NCI-H1417 treated with DMSO at 0.1 percent for 48 hours (cell line): ENCODE measurements around the gene CACNA2D4.

Experiments
- DNase-seq: peaks from one replicate; lab custom pipeline; 2025; lab: John Stamatoyannopoulos, UW

Gene CACNA2D4

GRCh38 chr12:1917172-1918070 is 1.0 kb downstream of the CACNA2D4 start:
- no peak for DNase-seq

GRCh38 chr12:1916371-1917171 is 1.9 kb downstream of the CACNA2D4 start:
- no peak for DNase-seq

GRCh38 chr12:1915082-1915968 is 3.1 kb downstream of the CACNA2D4 start:
- no peak for DNase-seq

DNA sequence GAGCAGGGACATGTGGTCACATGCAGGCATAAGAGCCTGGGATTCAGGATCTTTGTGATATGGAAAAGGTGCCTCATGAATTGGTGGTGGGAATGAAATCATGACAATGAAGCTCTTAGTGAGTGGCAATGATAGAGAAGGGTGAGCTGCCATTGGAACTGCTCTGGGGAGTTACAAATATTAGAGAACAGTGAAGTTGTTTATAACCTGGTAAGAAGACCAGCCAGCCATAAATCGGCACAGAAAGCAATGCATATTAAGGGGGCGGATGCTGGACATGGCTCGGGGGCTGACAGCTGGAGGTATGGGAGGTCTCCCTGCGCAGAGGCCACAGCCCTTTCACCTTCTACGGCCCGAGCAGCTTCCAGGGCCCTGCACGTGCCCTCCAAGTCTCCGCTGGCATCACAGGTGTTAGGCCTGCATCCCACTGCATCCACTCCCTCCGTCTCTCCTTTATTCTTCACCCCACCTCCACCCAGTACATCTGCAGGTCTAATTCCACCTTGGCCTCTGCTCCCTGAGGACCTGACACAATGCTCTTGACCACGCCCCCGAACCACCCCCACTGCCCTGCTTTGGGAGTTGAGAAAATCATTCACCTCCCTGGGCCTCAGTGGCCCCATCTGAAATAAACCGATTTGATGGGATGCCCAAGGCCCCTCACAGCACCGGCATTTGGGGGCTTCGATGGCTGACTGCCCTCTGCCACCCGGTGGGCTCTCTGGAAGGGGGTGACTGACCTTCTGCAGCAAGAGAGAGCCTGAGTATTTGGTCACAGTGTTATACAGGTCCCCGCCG is 4.1 kb downstream of the CACNA2D4 start:
- DNase-seq: no peak

GRCh38 chr12:1913377-1914113 is 4.9 kb downstream of the CACNA2D4 start:
- DNase-seq: no peak

DNA sequence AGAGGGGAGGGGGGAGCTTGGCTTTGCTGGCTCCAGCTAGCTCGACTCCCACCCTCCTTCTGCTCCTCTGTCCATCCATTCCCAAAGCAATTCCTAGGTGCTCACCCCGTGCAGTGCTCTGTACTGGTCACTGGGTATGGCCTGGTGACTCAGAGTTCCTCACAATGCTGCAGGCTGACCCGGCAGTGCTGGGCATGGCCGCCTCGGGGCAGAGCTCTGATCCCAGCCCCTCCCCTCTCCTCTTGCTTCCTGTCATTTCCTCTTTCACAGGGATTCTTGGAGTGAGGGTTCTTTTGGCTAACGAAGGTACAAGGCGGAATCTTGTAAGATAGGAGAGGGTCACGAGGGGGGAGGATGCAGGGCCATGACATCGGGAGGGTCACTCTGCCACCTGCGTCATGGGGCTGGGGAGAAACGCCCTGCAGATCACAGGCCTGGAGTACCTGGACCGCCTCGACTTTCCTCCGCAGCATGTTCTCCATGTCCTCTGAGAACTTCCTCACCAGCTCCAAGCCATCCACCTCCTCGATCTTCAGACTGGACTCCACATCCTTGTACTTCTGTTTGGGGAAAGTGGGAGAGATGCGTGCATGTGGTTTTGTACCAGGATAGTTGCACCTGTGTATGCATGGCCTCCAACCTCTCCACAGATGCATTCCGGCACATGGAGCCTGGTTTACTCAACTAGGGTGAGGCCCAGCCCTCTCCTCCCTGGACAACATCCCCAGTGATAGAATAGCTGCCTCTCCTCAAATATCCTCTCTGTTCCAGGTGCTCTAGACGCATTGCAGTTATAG is 5.7 kb downstream of the CACNA2D4 start:
- no peak for DNase-seq

GRCh38 chr12:1911598-1912575 is 6.6 kb downstream of the CACNA2D4 start:
- peak; percentile 28 for DNase-seq

- DNase-seq: no peak
Measured at GRCh38 chr12:1910468-1910867, 8.0 kb downstream of the CACNA2D4 start.

DNA sequence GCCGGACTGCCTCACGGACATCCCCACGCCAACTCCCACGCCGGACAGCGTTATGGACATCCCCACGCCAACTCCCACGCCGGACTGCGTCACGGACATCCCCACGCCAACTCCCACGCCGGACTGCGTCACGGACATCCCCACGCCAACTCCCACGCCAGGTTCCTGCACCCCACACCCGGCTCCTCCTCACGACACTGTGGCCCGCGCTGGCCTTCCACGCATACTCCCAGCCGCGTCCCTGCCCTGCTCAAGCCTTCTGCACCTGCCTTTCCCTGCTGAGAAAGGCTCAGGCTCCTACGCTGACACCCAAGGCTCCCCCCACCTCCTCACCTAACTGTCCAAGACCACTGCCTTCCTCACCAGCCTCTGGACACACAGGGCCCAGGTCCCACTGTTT is 9.7 kb downstream of the CACNA2D4 start:
- DNase-seq: no peak

DNA sequence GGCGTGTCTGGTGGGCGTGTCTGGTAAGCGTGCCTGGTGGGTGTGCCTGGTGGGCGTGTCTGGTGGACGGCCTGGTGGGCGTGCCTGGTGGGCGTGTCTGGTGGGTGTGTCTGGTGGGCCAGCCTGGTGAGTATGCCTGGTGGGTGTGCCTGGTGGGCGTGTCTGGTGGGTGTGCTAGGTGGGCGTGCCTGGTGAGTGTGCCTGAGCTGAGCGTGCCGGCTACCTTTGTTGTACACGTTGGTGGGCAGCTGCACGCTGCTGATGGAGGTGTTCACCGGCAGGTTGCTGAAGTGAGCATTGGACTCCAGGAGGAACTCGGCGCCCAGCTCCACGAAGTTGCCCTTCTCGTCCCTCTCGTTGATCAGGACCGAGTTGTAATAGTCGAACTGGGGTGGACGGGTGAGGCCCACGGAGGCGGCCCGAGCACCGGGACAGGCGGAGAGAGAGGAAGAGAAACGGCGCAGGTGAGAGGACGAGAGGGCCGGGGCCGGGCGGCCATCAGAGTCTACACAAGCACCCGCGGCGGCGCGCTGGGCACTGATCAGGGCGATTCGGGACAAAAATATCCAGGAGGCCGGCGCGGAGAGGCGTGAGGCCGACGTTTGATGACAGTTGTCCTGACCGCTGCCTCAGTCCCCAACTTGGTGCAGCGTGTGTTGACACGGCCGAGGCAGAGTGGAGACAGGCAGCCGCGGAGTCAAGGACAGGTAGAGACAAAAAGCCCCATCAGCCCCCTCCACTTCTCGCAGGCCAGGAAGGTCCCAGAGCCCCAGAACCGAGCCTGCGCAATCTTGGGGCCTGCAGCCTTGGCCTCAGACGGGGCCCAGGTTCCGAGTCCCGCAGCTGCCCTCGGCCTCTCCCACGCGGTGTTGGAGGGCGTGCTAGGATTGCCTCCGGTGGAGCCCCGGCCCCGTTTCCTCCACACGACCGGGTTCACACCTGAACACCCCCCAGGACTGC is 10.5 kb downstream of the CACNA2D4 start:
- no peak for DNase-seq

- no peak for DNase-seq
Measured at GRCh38 chr12:1906579-1906978, 11.9 kb downstream of the CACNA2D4 start.

- no peak for DNase-seq
Measured at GRCh38 chr12:1904875-1905274, 13.6 kb downstream of the CACNA2D4 start.

- DNase-seq: no peak
Measured at GRCh38 chr12:1896964-1897363, 21.5 kb downstream of the CACNA2D4 start.

- no peak for DNase-seq
Measured at GRCh38 chr12:1890810-1891209, 27.6 kb downstream of the CACNA2D4 start.

GRCh38 chr12:1890119-1890703 is 28.2 kb downstream of the CACNA2D4 start:
- DNase-seq: no peak

GRCh38 chr12:1888923-1889322 is 29.5 kb downstream of the CACNA2D4 start:
- DNase-seq: no peak
